Peyer's patch (tissue), 4 donors: ENCODE measurements around the gene PGPEP1. TPM values are rescaled to one million over a fixed set of nuclear protein-coding genes. Genes with fewer than 3 reads are reported as not detected.

Experiments
- DNase-seq, 3 donors: peaks; one replicate each; pipeline ENCODE4 v3.0.0-alpha.2; 2017 to 2019
- H3K27ac ChIP-seq, 4 donors: fragments of 200-600 bp; sonication (generic); one replicate each; pipeline ENCODE4 v1.5.1; 2016 to 2019
- H3K27me3 ChIP-seq, 2 donors: fragments of 200-600 bp; sonication (generic); one replicate each; pipeline ENCODE4 v1.5.1; 2019
- H3K36me3 ChIP-seq, 3 donors: fragments of 200-600 bp; sonication (generic); one replicate each; pipeline ENCODE4 v1.5.1; 2016 to 2019
- H3K4me1 ChIP-seq, 4 donors: fragments of 200-600 bp; sonication (generic); one replicate each; pipeline ENCODE4 v1.5.1; 2016 to 2019
- H3K4me3 ChIP-seq, 4 donors: fragments of 200-600 bp; sonication (generic); 1 replicate in 3 of 4; 2 replicates in 1 of 4; pipeline ENCODE4 v1.5.1; 2016 to 2019; ENCODE audit warnings: mild to moderate bottlenecking in 1 of 4
- H3K9me3 ChIP-seq, 4 donors: fragments of 200-600 bp; sonication (generic); one replicate each; pipeline ENCODE4 v1.5.1; 2016 to 2019; ENCODE audit warnings: mild to moderate bottlenecking in 1 of 4
- CTCF ChIP-seq, 6 experiments: fragments of 450-650 bp in 4 of 6; fragments of 200-600 bp in 2 of 6; sonication (generic) in 1 of 6; IDR thresholded peaks; one replicate each; pipeline ENCODE4 v1.5.1; 2017 to 2019; ENCODE audit warnings: antibody characterized with exemption in 6 of 6, mild to moderate bottlenecking in 3 of 6, moderate library complexity in 1 of 6
- POLR2A ChIP-seq, 2 donors: fragments of 450-650 bp; IDR thresholded peaks; one replicate each; pipeline ENCODE4 v1.5.1; 2017; ENCODE audit warnings: antibody characterized with exemption in 2 of 2, mild to moderate bottlenecking in 2 of 2, moderate library complexity in 2 of 2
- total RNA-seq, 4 donors: library from RNA; depleted of rRNA; stranded (reverse); fragments of >200 nt; gene quantifications; one replicate each; pipeline ENCODE4 v1.1.0, GENCODE V29; 2016

PGPEP1 gene
- total RNA-seq, 4 donors from 2014 or later: 45.4 to 138 (median 89.2) TPM

- Histone ChIP-seq H3K9me3 (no peaks in the 10 kb centered on the region), H3K36me3 (no peaks in the 10 kb centered on the region), H3K4me1 (peaks cover 4 to 19% (median 13%) of the 10 kb centered on the region in 4 donors), H3K27me3 (no peaks in the 10 kb centered on the region), H3K27ac (peak overlapping the region in 1 of 4 donors; percentile 31), H3K4me3 (no peak overlapping the region)
- TF ChIP-seq CTCF (IDR thresholded peaks at IDR 0.05): no peak
- TF ChIP-seq POLR2A (IDR thresholded peaks at IDR 0.05): no peak
- DNase-seq: no peak
These were observed 52.5 kb downstream of the PGPEP1 start for GRCh38 chr19:18392926-18393325.

DNA sequence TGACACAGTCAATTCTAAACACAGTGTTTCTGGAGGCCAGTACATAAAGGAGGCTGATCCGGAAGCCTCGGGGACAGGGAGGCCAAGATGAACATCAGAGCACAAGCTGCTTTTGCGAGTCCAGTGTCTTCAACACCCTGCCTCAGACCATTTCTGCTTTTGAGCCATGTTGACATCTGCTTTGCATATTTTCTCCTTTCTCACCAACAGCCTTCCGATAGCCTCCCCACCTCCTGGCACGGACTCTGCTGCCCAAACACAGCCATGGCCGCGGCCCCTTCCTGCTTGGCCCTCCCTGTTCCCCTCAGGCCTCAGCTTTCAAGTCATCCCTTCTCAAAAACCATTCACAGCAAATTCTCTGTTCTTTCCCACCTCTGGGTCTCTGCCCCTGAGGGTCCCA lies 53.4 kb downstream of the PGPEP1 start:
- DNase-seq: peak in 1 of 3 donors; percentile 45
- no peak for TF ChIP-seq POLR2A (IDR thresholded peaks at IDR 0.05)
- H3K27ac ChIP-seq: peak overlapping the region in 1 of 4 donors; percentile 10
- no peaks in the 10 kb centered on the region for H3K27me3 ChIP-seq
- peak overlapping the region in 1 of 4 donors; percentile 15 for H3K4me3 ChIP-seq
- no peaks in the 10 kb centered on the region for H3K9me3 ChIP-seq
- H3K4me1 ChIP-seq: peaks cover 0 to 17% (median 11%) of the 10 kb centered on the region in 4 donors
- H3K36me3 ChIP-seq: no peaks in the 10 kb centered on the region

- no peaks in the 10 kb centered on the region for H3K36me3 ChIP-seq
- peaks cover 0 to 28% (median 10%) of the 10 kb centered on the region in 4 donors for H3K4me1 ChIP-seq
- DNase-seq: no peak
- TF ChIP-seq CTCF (IDR thresholded peaks at IDR 0.05) (no peak), POLR2A (IDR thresholded peaks at IDR 0.05) (no peak)
- H3K9me3 ChIP-seq: no peaks in the 10 kb centered on the region
- H3K27ac ChIP-seq: peak overlapping the region in 2 of 4 donors; percentile 30 to 66
- H3K27me3 ChIP-seq: no peaks in the 10 kb centered on the region
- peak overlapping the region; percentile 22 to 47 (median 32) for H3K4me3 ChIP-seq
These were observed 56.3 kb downstream of the PGPEP1 start for GRCh38 chr19:18396471-18397241.

- TF ChIP-seq POLR2A (IDR thresholded peaks at IDR 0.05): no peak
- no peak for TF ChIP-seq CTCF (IDR thresholded peaks at IDR 0.05)
- peak within 1 kb of the TSS in 2 of 4 donors; percentile 30 to 66 for H3K27ac ChIP-seq
- H3K36me3 ChIP-seq: no peaks in the 10 kb centered on the region
- H3K4me3 ChIP-seq: peak within 1 kb of the TSS; percentile 22 to 47 (median 32)
- H3K27me3 ChIP-seq: no peaks in the 10 kb centered on the region
- peak in 2 of 3 donors; percentile 69 to 72 for DNase-seq
- peaks cover 0 to 35% (median 10%) of the 10 kb centered on the region in 4 donors for H3K4me1 ChIP-seq
- no peaks in the 10 kb centered on the region for H3K9me3 ChIP-seq
These were observed 57.1 kb downstream of the PGPEP1 start, which contains the start of gene LRRC25 for GRCh38 chr19:18397242-18398202. Gene LRRC25 (minus strand): TSS chr19:18397622. CDS start chr19:18396963, 659 bp downstream.

GRCh38 chr19:18399008-18399407 lies 58.6 kb downstream of the PGPEP1 start:
- Histone ChIP-seq H3K27me3 (no peaks in the 10 kb centered on the region), H3K9me3 (no peaks in the 10 kb centered on the region), H3K4me1 (peaks cover 0 to 35% (median 9%) of the 10 kb centered on the region in 4 donors), H3K27ac (no peak overlapping the region), H3K4me3 (no peak overlapping the region), H3K36me3 (no peaks in the 10 kb centered on the region)
- DNase-seq: peak in 1 of 3 donors; percentile 70
- peak in 2 of 6 experiments; percentile 15 to 22 for TF ChIP-seq CTCF (IDR thresholded peaks at IDR 0.05)
- TF ChIP-seq POLR2A (IDR thresholded peaks at IDR 0.05): no peak
